Diencephalon (tissue), 1 donor: ENCODE data around the gene CCNQ. TPM values are rescaled to one million over a fixed set of nuclear protein-coding genes. Genes with fewer than 3 reads are reported as not detected.

ENCODE experiments used
- total RNA-seq: library from RNA; depleted of rRNA; stranded (reverse); fragments of >200 nt; gene quantifications from one replicate; pipeline ENCODE4 v1.2.3, GENCODE V29; 2014

CCNQ gene
- 19.6 TPM for total RNA-seq

DNA sequence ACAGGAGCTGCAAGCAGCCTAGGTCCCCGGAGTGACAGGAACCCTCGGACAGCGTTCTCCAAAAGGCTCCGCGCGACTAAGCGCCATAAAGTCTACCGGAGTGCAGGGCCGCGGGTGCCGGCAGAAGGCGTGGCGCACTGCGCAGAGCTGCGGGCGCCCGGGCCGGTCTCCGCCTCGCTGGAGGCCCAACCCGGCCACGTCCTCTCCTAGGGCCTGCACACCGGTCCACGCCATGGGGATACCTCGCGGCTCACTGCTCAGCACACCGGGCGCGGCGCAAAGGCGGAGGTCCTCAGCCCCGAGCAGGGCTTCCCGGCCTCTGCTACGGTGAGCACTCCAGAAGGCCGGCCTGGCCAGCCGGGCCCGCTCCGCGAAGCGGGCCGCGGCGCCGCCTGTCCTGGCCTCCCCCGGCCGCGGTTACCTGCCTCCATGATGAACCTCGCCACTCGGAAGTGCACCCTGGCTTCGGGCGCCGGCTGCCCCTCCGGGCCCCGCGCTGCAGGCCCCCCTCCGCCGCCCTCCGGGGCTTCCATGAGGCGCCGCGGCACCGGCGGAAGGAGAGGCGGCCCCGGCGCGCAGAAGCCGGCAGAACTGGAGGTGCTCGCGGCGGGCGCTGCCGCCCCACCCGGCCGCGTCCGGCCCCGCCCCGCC lies at the start of gene CCNQ:
Gene CCNQ (minus strand): TSS at position 599 of the 651 bp plus-strand sequence. CDS start 66 bp downstream, at position 533.

DNA sequence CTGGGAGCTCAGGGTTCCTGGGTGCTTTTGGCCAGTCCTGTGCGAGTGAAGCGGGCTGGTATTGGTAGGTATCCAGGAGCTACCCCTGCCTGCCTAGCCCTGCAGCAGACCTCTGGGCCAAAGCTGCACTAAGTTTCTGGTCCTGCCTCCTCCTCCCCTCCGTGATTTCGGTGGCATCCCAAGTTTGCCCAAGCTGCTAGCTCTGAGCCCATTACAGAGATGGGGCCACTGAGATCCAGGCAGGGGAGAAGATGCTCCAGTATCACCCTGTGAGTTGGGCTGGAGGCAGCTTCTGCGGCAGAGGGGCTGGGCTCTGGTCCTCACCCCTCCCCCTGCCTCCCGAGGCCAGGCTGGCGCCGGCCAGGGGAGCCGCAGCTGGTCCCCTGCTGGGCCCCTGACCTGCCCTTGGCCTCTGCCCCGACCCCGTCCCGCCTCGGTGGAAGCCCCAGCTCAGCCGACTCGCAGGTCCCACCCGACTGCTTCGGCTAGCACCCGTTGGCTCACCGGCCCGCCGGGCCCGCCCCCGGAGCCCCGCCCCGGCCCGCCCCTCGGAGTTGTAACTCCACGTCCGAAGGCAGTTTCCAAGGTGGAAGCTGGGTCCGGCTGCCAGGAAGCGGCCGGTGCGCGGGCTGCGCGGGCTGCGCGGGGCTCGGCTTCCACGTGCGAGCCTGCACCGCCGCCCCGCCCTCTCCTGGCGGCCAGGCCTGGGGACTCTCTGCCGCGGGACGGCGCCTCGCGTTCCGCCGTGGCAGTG lies 47.9 kb upstream of the CCNQ start, which contains the start of gene DUSP9:
Gene DUSP9 (plus strand): TSS at position 584 of the 754 bp plus-strand sequence. CDS start 751 bp downstream, outside the sequence.

Other genes with a start within 250 kb of the CCNQ start
- gene PNMA6E, start 197.8 kb downstream of the CCNQ start, total RNA-seq: not detected
- 1.2 TPM for gene ZFP92, start 187.7 kb downstream of the CCNQ start, total RNA-seq
- gene TREX2, start 153.1 kb downstream of the CCNQ start, total RNA-seq: 2.3 TPM
- 6.5 TPM for gene HAUS7, start 128.6 kb downstream of the CCNQ start, total RNA-seq
- gene BGN, start 104.2 kb downstream of the CCNQ start, total RNA-seq: 7.6 TPM
- 15.0 TPM for gene ATP2B3, start 81.5 kb downstream of the CCNQ start, total RNA-seq
- gene DUSP9, start 48.1 kb upstream of the CCNQ start, total RNA-seq: 2.8 TPM
- 52.6 TPM for gene PNCK, start 74.7 kb upstream of the CCNQ start, total RNA-seq
- 22.8 TPM for gene SLC6A8, start 88.8 kb upstream of the CCNQ start, total RNA-seq
- 87.9 TPM for gene BCAP31, start 125.2 kb upstream of the CCNQ start, total RNA-seq
- 5.1 TPM for gene ABCD1, start 125.7 kb upstream of the CCNQ start, total RNA-seq
- gene PLXNB3, start 165.1 kb upstream of the CCNQ start, total RNA-seq: 4.6 TPM
- gene SRPK3, start 181.9 kb upstream of the CCNQ start, total RNA-seq: 0.46 TPM
- gene IDH3G, start 195.2 kb upstream of the CCNQ start, total RNA-seq: 42.0 TPM
- 80.5 TPM for gene SSR4, start 195.5 kb upstream of the CCNQ start, total RNA-seq
- 125 TPM for gene PDZD4, start 231.4 kb upstream of the CCNQ start, total RNA-seq